HG03095 (cell line): ENCODE results near the gene CCDC63.
"Not testable (repeated sequence)": the region's sequence is repeated elsewhere in the genome, so short reads cannot be mapped to it uniquely, and the experiment has no call there.

ENCODE experiments used
- ATAC-seq: cut with Tn5 transposase; IDR thresholded peaks from one replicate; pipeline ENCODE4 v1.9.1; 2021; ENCODE audit warnings: moderate library complexity; ENCODE audit not compliant: unreplicated experiment

The CCDC63 gene

GRCh38 chr12:110943373-110943772, 96.6 kb downstream of the CCDC63 start:
- ATAC-seq = no peak

GRCh38 chr12:110948041-110948440, 101.3 kb downstream of the CCDC63 start:
- ATAC-seq = no peak

GRCh38 chr12:110950466-110950865, 103.7 kb downstream of the CCDC63 start:
- not testable (repeated sequence) for ATAC-seq

GRCh38 chr12:110950867-110951266, 104.1 kb downstream of the CCDC63 start:
- not testable (repeated sequence) for ATAC-seq
